ENCODE measurements around the gene LINGO1. TPM values are rescaled to one million over a fixed set of nuclear protein-coding genes. Genes with fewer than 3 reads are reported as not detected.
A peak's percentile ranks its signal among the peaks of the same experiment; 100 is the strongest.

LINGO1 gene
- total and polyA plus RNA-seq, 9 of the 15 experiments (the other 6 are each of a cell fraction or from before 2014, with no cell fraction given): 0.07 to 15.3 (median 2.1) TPM

- TF ChIP-seq KLF1 (tag; IDR thresholded peaks at IDR 0.05) (no peak), JUND (IDR thresholded peaks at IDR 0.05; ENCODE audit: borderline replicate concordance, low read depth, low read length) (0 out of 2 replicates have a peak, but pooled peaks have one; percentile 15), JUND (tag; IDR thresholded peaks at IDR 0.05; ENCODE audit: borderline replicate concordance, low read depth, low read length) (no peak; the same call in 2 of the 3 replicates), BRF2 (IDR thresholded peaks at IDR 0.05; ENCODE audit: borderline replicate concordance, insufficient read depth, insufficient read length) (no peak), TSHZ1 (CRISPR knock-in tag; IDR thresholded peaks at IDR 0.05) (no peak), ZNF76 (CRISPR knock-in tag; IDR thresholded peaks at IDR 0.05; ENCODE audit: borderline replicate concordance) (no peak), ZNF3 (CRISPR knock-in tag; IDR thresholded peaks at IDR 0.05) (no peak), MCM5 (IDR thresholded peaks at IDR 0.05; ENCODE audit: low read depth) (no peak), ZNF57 (CRISPR knock-in tag; IDR thresholded peaks at IDR 0.05) (no peak), ZNF311 (CRISPR knock-in tag; IDR thresholded peaks at IDR 0.05) (no peak), ZNF174 (CRISPR knock-in tag; IDR thresholded peaks at IDR 0.05) (no peak), SNAPC5 (CRISPR knock-in tag; IDR thresholded peaks at IDR 0.05) (no peak), ZNF41 (CRISPR knock-in tag; conservative IDR thresholded peaks at IDR 0.05) (no peak), RAD51 (IDR thresholded peaks at IDR 0.05; ENCODE audit: borderline replicate concordance, low read depth) (peak; percentile 85), ZNF592 (IDR thresholded peaks at IDR 0.05) (0 out of 2 replicates have a peak, but pooled peaks have one; percentile 54), ZNF668 (CRISPR knock-in tag; IDR thresholded peaks at IDR 0.05) (no peak), GABPA (tag; conservative IDR thresholded peaks at IDR 0.05; ENCODE audit: low read depth) (no peak), HMG20B (CRISPR knock-in tag; IDR thresholded peaks at IDR 0.05) (no peak), ZNF764 (CRISPR knock-in tag; IDR thresholded peaks at IDR 0.05; ENCODE audit: low read depth) (no peak), MXI1 (IDR thresholded peaks at IDR 0.05; ENCODE audit: low read depth, low read length) (no peak), NCOA4 (IDR thresholded peaks at IDR 0.05; ENCODE audit: partially characterized antibody) (no peak)
Measured at GRCh38 chr15:77599899-77600298, 32.8 kb downstream of the LINGO1 start (continued).
